SK-N-SH treated with all-trans-retinoic acid at 6 μM for 48 hours (cell line): ENCODE measurements around the gene KRTAP5-8.
"Not testable (repeated sequence)": the region's sequence is repeated elsewhere in the genome, so short reads cannot be mapped to it uniquely, and the experiment has no call there.

Experiments used
- ATAC-seq: fragments of 200-7000 bp; cut with Tn5 transposase; 3 replicates; pipeline ENCODE4 v1.9.1; 2020; ENCODE audit warnings: mild to moderate bottlenecking, moderate library complexity
- BACH2 ChIP-seq: fragments of 250-450 bp; sonication (Bioruptor Pico); IDR thresholded peaks from 2 replicates; pipeline ENCODE4 v1.9.0; 2021; ENCODE audit warnings: mild to moderate bottlenecking, borderline replicate concordance
- CREB5 ChIP-seq: fragments of 250-450 bp; sonication (Bioruptor Pico); IDR thresholded peaks from 2 replicates; pipeline ENCODE4 v1.5.1; 2020; ENCODE audit warnings: low read depth, mild to moderate bottlenecking, moderate library complexity
- CSDC2 ChIP-seq: fragments of 250-450 bp; sonication (Bioruptor Pico); IDR thresholded peaks from 2 replicates; pipeline ENCODE4 v1.5.0; 2020; ENCODE audit warnings: mild to moderate bottlenecking, moderate library complexity
- CSRNP3 ChIP-seq: fragments of 250-450 bp; sonication (Bioruptor Pico); IDR thresholded peaks from 2 replicates; pipeline ENCODE4 v1.5.1; 2021; ENCODE audit warnings: mild to moderate bottlenecking, moderate library complexity
- GLIS3 ChIP-seq: fragments of 250-450 bp; sonication (Bioruptor Pico); IDR thresholded peaks from 2 replicates; pipeline ENCODE4 v1.5.0; 2020; ENCODE audit warnings: mild to moderate bottlenecking, moderate library complexity
- ISL1 ChIP-seq: fragments of 250-450 bp; sonication (Bioruptor Pico); IDR thresholded peaks from 2 replicates; pipeline ENCODE4 v2.1.2; 2022; ENCODE audit warnings: mild to moderate bottlenecking, moderate library complexity
- OSR1 ChIP-seq: fragments of 250-450 bp; sonication (Bioruptor Pico); IDR thresholded peaks from 2 replicates; pipeline ENCODE4 v1.8.0; 2022; ENCODE audit warnings: moderate library complexity, mild to moderate bottlenecking, inconsistent platforms
- PATZ1 ChIP-seq: fragments of 250-450 bp; sonication (Bioruptor Pico); IDR thresholded peaks from 2 replicates; pipeline ENCODE4 v1.8.0; 2020; ENCODE audit warnings: mild to moderate bottlenecking, moderate library complexity, borderline replicate concordance
- POU6F1 ChIP-seq: fragments of 250-450 bp; sonication (Bioruptor Pico); IDR thresholded peaks from 2 replicates; pipeline ENCODE4 v1.8.0; 2021; ENCODE audit warnings: low read depth, mild to moderate bottlenecking, moderate library complexity, borderline replicate concordance
- PPARA ChIP-seq: fragments of 250-450 bp; sonication (Bioruptor Pico); IDR thresholded peaks from 2 replicates; pipeline ENCODE4 v1.5.0; 2020; ENCODE audit warnings: mild to moderate bottlenecking, borderline replicate concordance
- RARB ChIP-seq: fragments of 250-450 bp; sonication (Bioruptor Pico); IDR thresholded peaks from 2 replicates; pipeline ENCODE4 v1.8.0; 2021; ENCODE audit warnings: mild to moderate bottlenecking, moderate library complexity
- TCF4 ChIP-seq: fragments of 250-450 bp; sonication (Bioruptor Pico); IDR thresholded peaks from 2 replicates; pipeline ENCODE4 v1.8.0; 2021; ENCODE audit warnings: mild to moderate bottlenecking, moderate library complexity, borderline replicate concordance
- TOX ChIP-seq: fragments of 250-450 bp; sonication (Bioruptor Pico); IDR thresholded peaks from 2 replicates; pipeline ENCODE4 v1.8.0; 2021; ENCODE audit warnings: mild to moderate bottlenecking, moderate library complexity, borderline replicate concordance
- TSHZ2 ChIP-seq: fragments of 250-450 bp; sonication (Bioruptor Pico); IDR thresholded peaks from 2 replicates; pipeline ENCODE4 v1.5.0; 2020; ENCODE audit warnings: mild to moderate bottlenecking, moderate library complexity
- ZC3H10 ChIP-seq: fragments of 250-450 bp; sonication (Bioruptor Pico); IDR thresholded peaks from 2 replicates; pipeline ENCODE4 v1.5.1; 2021; ENCODE audit warnings: mild to moderate bottlenecking, moderate library complexity
- ZFP3 ChIP-seq: fragments of 250-450 bp; sonication (Bioruptor Pico); IDR thresholded peaks from 2 replicates; pipeline ENCODE4 v1.5.0; 2020; ENCODE audit warnings: mild to moderate bottlenecking, moderate library complexity
- ZFP30 ChIP-seq: fragments of 450-650 bp; formaldehyde crosslinking; IDR thresholded peaks from 2 replicates; pipeline ENCODE4 v1.5.0; 2022; ENCODE audit warnings: mild to moderate bottlenecking, moderate library complexity
- ZNF565 ChIP-seq: fragments of 450-650 bp; formaldehyde crosslinking; conservative IDR thresholded peaks from 2 replicates; pipeline ENCODE4 v1.5.0; 2020; ENCODE audit warnings: low read depth, mild to moderate bottlenecking, moderate library complexity
- ZNF70 ChIP-seq: fragments of 450-650 bp; formaldehyde crosslinking; IDR thresholded peaks from 2 replicates; pipeline ENCODE4 v1.5.0; 2020; ENCODE audit warnings: mild to moderate bottlenecking, moderate library complexity
- ZNF8 ChIP-seq: fragments of 450-650 bp; formaldehyde crosslinking; IDR thresholded peaks from 2 replicates; pipeline ENCODE4 v1.5.0; 2020; ENCODE audit warnings: mild to moderate bottlenecking, moderate library complexity

KRTAP5-8 gene

GRCh38 chr11:71566081-71566620 is 28.3 kb downstream of the KRTAP5-8 start:
- ATAC-seq: no peak

GRCh38 chr11:71566626-71567599 is 29.1 kb downstream of the KRTAP5-8 start:
- ATAC-seq: not testable (repeated sequence)

More at GRCh38 chr11:71566081-71566620, 28.3 kb downstream of the KRTAP5-8 start:
- TF ChIP-seq ZNF70 (CRISPR knock-in tag) (no peak), RARB (CRISPR knock-in tag) (no peak), ZFP3 (CRISPR knock-in tag) (no peak), OSR1 (CRISPR knock-in tag) (no peak), ZC3H10 (CRISPR knock-in tag) (no peak), ZNF8 (CRISPR knock-in tag) (no peak), TSHZ2 (CRISPR knock-in tag) (no peak), GLIS3 (CRISPR knock-in tag) (no peak), TOX (CRISPR knock-in tag) (no peak), CSDC2 (no peak), CSRNP3 (CRISPR knock-in tag) (no peak)

GRCh38 chr11:71567633-71568032 is 29.8 kb downstream of the KRTAP5-8 start:
- ATAC-seq: not testable (repeated sequence)

GRCh38 chr11:71568704-71569349 is 31.0 kb downstream of the KRTAP5-8 start:
- TF ChIP-seq ZC3H10 (CRISPR knock-in tag) (no peak), POU6F1 (no peak), ZFP3 (CRISPR knock-in tag) (no peak), ZNF565 (CRISPR knock-in tag) (no peak), ZFP30 (CRISPR knock-in tag) (no peak), TSHZ2 (CRISPR knock-in tag) (no peak), PPARA (CRISPR knock-in tag) (no peak), CSDC2 (no peak), ISL1 (CRISPR knock-in tag) (no peak), GLIS3 (CRISPR knock-in tag) (no peak), BACH2 (no peak), CREB5 (no peak), TOX (CRISPR knock-in tag) (no peak), TCF4 (CRISPR knock-in tag) (no peak), PATZ1 (CRISPR knock-in tag) (no peak)
- no peak for ATAC-seq

- ATAC-seq: not testable (repeated sequence)
Measured at GRCh38 chr11:71571101-71571850, 33.5 kb downstream of the KRTAP5-8 start.
